Memory B cell (primary cell): ENCODE measurements around the gene SCN11A.
A peak's percentile ranks its signal among the peaks of the same experiment; 100 is the strongest.
"Not testable (repeated sequence)": the region's sequence is repeated elsewhere in the genome, so short reads cannot be mapped to it uniquely, and the experiment has no call there.

Experiments used
- ATAC-seq: fragments of 150-1000 bp; cut with Tn5 transposase; 2 replicates; pipeline ENCODE4 v1.10.0; 2021; ENCODE audit warnings: low read depth, mild to moderate bottlenecking, moderate library complexity
- DNase-seq, 2 donors: peaks; one replicate each; pipeline ENCODE4 v3.0.0; 2022; ENCODE audit warnings: low spot score in 2 of 2
- H3K27ac Mint-ChIP-seq: one replicate; pipeline ENCODE4 v1.8.0; 2022; ENCODE audit warnings: mild to moderate bottlenecking, moderate library complexity, mixed read lengths
- H3K27me3 Mint-ChIP-seq: one replicate; pipeline ENCODE4 v1.8.0; 2022; ENCODE audit warnings: mixed read lengths
- H3K36me3 Mint-ChIP-seq: one replicate; pipeline ENCODE4 v1.8.0; 2022; ENCODE audit warnings: mild to moderate bottlenecking, mixed read lengths
- H3K4me1 Mint-ChIP-seq: one replicate; pipeline ENCODE4 v1.8.0; 2022; ENCODE audit warnings: mixed read lengths
- H3K4me3 Mint-ChIP-seq: one replicate; pipeline ENCODE4 v1.8.0; 2022; ENCODE audit warnings: mild to moderate bottlenecking, moderate library complexity, mixed read lengths
- H3K9me3 Mint-ChIP-seq: one replicate; pipeline ENCODE4 v1.8.0; 2022; ENCODE audit warnings: mixed read lengths

Gene SCN11A

DNA sequence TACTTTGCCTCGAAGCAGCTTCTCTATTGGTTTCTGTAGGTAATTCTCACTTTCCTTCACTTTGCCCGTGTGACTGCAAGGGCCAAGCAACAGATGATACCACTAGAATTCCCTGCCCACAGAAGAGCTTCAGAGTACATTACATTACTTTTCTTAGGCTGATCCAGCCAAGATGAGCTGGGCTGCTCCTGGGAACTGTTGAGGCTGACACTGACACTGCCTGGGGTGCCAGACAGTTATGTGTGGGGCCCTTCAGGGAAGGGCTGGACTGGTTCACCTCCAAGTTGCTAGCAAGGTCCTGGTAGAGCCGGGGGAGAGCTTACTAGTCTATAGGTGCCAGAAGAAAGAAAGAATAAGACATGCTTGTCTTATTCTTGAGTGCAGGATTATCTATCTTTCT lies 36.7 kb upstream of the SCN11A start:
- Mint-ChIP-seq H3K9me3 (no peaks in the 10 kb centered on the region), H3K27ac (no peak overlapping the region), H3K36me3 (peaks cover 29% of the 10 kb centered on the region), H3K4me3 (no peak overlapping the region), H3K4me1 (peaks cover 13% of the 10 kb centered on the region), H3K27me3 (no peaks in the 10 kb centered on the region)
- DNase-seq (no peak), ATAC-seq (no peak)

- ATAC-seq = peak; percentile 92
- H3K9me3 Mint-ChIP-seq = no peaks in the 10 kb centered on the region
Measured at GRCh38 chr3:39086144-39086543, 34.4 kb upstream of the SCN11A start.

DNA sequence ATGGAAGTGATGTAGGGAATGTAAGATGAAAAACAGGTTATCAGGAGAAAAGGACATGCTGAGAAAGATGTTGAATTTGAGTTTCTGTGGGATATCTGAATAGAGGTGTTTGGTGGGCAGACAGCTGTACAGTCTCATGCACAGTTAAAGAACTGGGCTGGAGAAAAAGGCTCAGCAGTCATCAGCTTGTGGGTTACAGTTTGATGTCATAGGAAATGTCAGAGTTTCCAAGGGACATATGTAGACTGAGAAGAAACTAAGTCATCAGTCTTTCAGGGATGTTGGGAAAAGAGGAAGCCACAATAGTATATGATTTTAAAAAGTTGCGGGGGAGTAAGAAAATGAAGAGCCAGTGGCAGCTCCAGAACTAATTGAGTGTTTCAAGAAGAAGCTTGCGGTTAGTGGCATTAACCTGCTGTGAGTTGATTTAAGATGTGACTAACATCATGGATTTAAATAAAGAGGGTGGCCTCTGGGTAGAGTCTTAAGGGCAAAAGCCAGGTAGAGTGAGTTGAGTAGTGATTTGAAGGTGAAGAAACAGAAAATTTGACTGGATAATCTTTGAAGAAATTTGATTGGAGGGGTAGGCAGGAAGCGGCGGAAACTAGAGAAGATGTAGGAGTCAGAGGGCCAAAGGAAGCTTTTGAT lies 31.0 kb upstream of the SCN11A start:
- Mint-ChIP-seq H3K27ac (peak overlapping the region; percentile 39), H3K27me3 (no peaks in the 10 kb centered on the region), H3K4me3 (no peak overlapping the region), H3K4me1 (peaks cover 20% of the 10 kb centered on the region), H3K9me3 (no peaks in the 10 kb centered on the region), H3K36me3 (peaks cover 35% of the 10 kb centered on the region)
- DNase-seq (no peak), ATAC-seq (no peak)

More at GRCh38 chr3:39086144-39086543, 34.4 kb upstream of the SCN11A start:
- DNase-seq = no peak
- Mint-ChIP-seq H3K27ac (peak overlapping the region; percentile 86), H3K4me3 (peak overlapping the region; percentile 8), H3K4me1 (peaks cover 15% of the 10 kb centered on the region), H3K36me3 (peaks cover 38% of the 10 kb centered on the region), H3K27me3 (no peaks in the 10 kb centered on the region)

- Mint-ChIP-seq H3K27me3 (no peaks in the 10 kb centered on the region), H3K4me3 (no peak overlapping the region), H3K9me3 (no peaks in the 10 kb centered on the region), H3K36me3 (peaks cover 43% of the 10 kb centered on the region), H3K4me1 (peaks cover 7% of the 10 kb centered on the region), H3K27ac (no peak overlapping the region)
- no peak for ATAC-seq
- no peak for DNase-seq
Measured at GRCh38 chr3:39080026-39080425, 28.3 kb upstream of the SCN11A start.

DNA sequence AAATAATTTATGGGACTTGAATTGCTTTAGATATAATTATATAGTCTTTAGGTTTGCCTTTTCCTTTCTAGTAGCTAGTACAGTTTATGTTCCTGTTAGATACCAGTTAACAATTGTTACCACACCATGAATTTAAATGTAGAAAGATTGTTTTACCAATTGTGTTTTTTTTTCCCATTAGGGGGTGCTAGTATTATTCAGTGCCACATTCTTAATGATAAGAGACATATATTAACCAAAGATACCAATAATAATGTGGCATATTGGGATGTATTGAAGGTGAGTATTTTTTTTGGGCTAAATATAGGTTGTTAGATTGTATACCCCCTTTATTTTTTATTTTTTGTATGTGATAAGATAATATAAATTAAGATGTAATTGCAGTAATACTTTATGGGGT lies 27.8 kb upstream of the SCN11A start:
- Mint-ChIP-seq H3K9me3 (no peaks in the 10 kb centered on the region), H3K36me3 (peaks cover 47% of the 10 kb centered on the region), H3K4me3 (no peak overlapping the region), H3K27me3 (no peaks in the 10 kb centered on the region), H3K27ac (no peak overlapping the region), H3K4me1 (peaks cover 7% of the 10 kb centered on the region)
- DNase-seq = no peak
- ATAC-seq = no peak

GRCh38 chr3:39075910-39076309 lies 24.2 kb upstream of the SCN11A start:
- no peaks in the 10 kb centered on the region for H3K9me3 Mint-ChIP-seq
- no peak overlapping the region for H3K27ac Mint-ChIP-seq
- peaks cover 52% of the 10 kb centered on the region for H3K36me3 Mint-ChIP-seq
- DNase-seq = no peak
- peaks cover 5% of the 10 kb centered on the region for H3K4me1 Mint-ChIP-seq
- no peak overlapping the region for H3K4me3 Mint-ChIP-seq
- H3K27me3 Mint-ChIP-seq = no peaks in the 10 kb centered on the region
- ATAC-seq = no peak

DNA sequence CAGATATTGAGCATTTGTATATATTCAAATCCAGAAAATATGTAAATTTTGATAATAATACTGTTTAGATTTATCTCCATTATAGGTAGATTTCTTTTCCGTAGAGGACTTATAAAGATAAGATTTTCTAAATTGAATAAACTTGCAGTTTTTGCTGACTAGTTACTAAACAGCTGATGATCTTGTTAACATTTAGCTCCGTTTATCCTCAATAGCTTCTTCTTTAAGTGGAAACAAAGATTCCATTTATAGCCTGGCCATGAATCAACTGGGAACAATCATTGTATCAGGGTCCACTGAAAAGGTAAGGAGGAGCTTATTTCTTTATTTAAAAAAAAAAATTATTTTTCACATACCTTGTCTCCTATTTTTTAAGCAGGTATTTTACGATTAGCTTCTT lies 16.8 kb upstream of the SCN11A start:
- peaks cover 43% of the 10 kb centered on the region for H3K36me3 Mint-ChIP-seq
- no peak overlapping the region for H3K27ac Mint-ChIP-seq
- H3K4me1 Mint-ChIP-seq = peaks cover 9% of the 10 kb centered on the region
- no peaks in the 10 kb centered on the region for H3K27me3 Mint-ChIP-seq
- H3K9me3 Mint-ChIP-seq = no peaks in the 10 kb centered on the region
- no peak overlapping the region for H3K4me3 Mint-ChIP-seq
- ATAC-seq (no peak), DNase-seq (no peak)

GRCh38 chr3:39067286-39067685 lies 15.5 kb upstream of the SCN11A start:
- DNase-seq = no peak
- Mint-ChIP-seq H3K4me1 (peaks cover 12% of the 10 kb centered on the region), H3K27me3 (no peaks in the 10 kb centered on the region), H3K27ac (no peak overlapping the region), H3K36me3 (peaks cover 36% of the 10 kb centered on the region), H3K9me3 (no peaks in the 10 kb centered on the region), H3K4me3 (no peak overlapping the region)
- ATAC-seq = no peak

- peak; percentile 29 to 46 for DNase-seq
Measured at GRCh38 chr3:39065197-39065596, 13.5 kb upstream of the SCN11A start.

DNA sequence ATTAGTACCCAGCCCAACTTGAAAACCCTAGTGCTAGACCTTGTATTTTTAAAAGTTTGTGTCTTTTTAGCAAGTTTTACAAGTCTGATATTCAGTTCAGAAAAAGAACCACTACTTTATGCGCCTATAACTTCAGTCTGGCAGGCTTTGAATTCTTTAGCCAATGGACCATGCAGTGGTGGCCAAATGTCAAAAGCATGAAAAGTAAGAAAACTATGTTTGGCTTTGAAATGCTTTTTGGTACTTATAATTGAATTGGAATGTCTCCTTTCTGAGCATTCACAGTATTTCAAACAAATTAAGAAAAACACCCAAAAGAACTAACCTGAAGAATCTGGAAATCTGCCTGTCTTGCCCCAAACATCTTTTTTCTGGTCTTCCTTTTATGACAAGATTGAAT lies 12.9 kb upstream of the SCN11A start:
- Mint-ChIP-seq H3K36me3 (peaks cover 31% of the 10 kb centered on the region), H3K27me3 (no peaks in the 10 kb centered on the region), H3K27ac (peak overlapping the region; percentile 7), H3K4me1 (peaks cover 21% of the 10 kb centered on the region), H3K4me3 (no peak overlapping the region), H3K9me3 (peaks cover 2% of the 10 kb centered on the region)
- DNase-seq (no peak), ATAC-seq (no peak)

More at GRCh38 chr3:39065197-39065596, 13.5 kb upstream of the SCN11A start:
- H3K4me1 Mint-ChIP-seq = peaks cover 21% of the 10 kb centered on the region
- H3K27me3 Mint-ChIP-seq = no peaks in the 10 kb centered on the region
- H3K36me3 Mint-ChIP-seq = peaks cover 31% of the 10 kb centered on the region
- H3K9me3 Mint-ChIP-seq = no peaks in the 10 kb centered on the region
- H3K27ac Mint-ChIP-seq = peak overlapping the region; percentile 7
- ATAC-seq = peak; percentile 100
- H3K4me3 Mint-ChIP-seq = no peak overlapping the region

DNA sequence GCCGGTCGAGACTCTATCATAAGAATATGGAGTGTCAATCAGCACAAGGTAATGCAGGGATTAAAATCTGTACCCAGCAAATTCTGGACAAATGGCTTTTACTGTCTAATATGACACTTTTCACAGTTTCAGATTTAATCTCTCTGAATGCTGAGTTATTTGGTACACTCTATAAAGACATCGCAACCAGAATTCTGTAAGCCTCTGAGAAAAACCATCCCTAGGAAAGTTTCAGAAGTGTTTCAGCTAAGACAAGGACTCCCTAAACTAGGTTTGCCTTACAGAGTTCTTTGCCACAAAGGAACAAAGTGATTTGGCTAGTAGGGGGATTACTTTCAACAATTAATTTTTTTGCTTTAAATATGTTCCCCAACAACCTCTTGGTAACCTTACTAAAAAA lies 11.4 kb upstream of the SCN11A start:
- peaks cover 28% of the 10 kb centered on the region for H3K4me1 Mint-ChIP-seq
- no peaks in the 10 kb centered on the region for H3K27me3 Mint-ChIP-seq
- peak overlapping the region; percentile 45 for H3K27ac Mint-ChIP-seq
- DNase-seq (no peak), ATAC-seq (no peak)
- H3K4me3 Mint-ChIP-seq = no peak overlapping the region
- peaks cover 37% of the 10 kb centered on the region for H3K36me3 Mint-ChIP-seq
- peaks cover 2% of the 10 kb centered on the region for H3K9me3 Mint-ChIP-seq

DNA sequence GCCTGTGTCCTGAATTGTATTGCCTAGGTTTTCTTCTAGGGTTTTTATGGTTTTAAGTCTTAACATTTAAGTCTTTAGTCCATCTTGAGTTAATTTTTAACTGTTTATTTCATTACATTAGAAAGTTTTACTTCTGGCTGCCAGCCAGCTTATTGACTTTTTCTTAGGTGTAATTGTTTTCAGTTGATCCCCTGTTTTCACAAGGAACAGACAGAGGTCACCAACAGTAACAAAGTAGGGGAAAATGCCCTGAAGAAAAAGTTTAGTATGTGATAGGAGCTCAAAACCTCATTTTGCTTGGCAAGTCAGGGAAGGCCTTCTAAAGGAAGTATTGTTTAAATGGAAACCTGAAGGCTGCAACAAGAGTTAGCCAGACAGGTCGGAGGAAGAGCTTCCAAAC lies 10.4 kb upstream of the SCN11A start:
- H3K27ac Mint-ChIP-seq = no peak overlapping the region

GRCh38 chr3:39061228-39061627 lies 9.5 kb upstream of the SCN11A start:
- not testable (repeated sequence) for DNase-seq, H3K27me3 Mint-ChIP-seq, H3K4me3 Mint-ChIP-seq, ATAC-seq, H3K9me3 Mint-ChIP-seq, H3K27ac Mint-ChIP-seq
- H3K36me3 Mint-ChIP-seq = peaks cover 28% of the 10 kb centered on the region
- H3K4me1 Mint-ChIP-seq = peaks cover 37% of the 10 kb centered on the region

More for the DNA sequence above, 10.4 kb upstream of the SCN11A start:
- no peak overlapping the region for H3K4me3 Mint-ChIP-seq
- peaks cover 2% of the 10 kb centered on the region for H3K9me3 Mint-ChIP-seq
- DNase-seq = no peak
- H3K27me3 Mint-ChIP-seq = no peaks in the 10 kb centered on the region
- peaks cover 30% of the 10 kb centered on the region for H3K36me3 Mint-ChIP-seq
- H3K4me1 Mint-ChIP-seq = peaks cover 28% of the 10 kb centered on the region
- ATAC-seq = no peak

- peaks cover 35% of the 10 kb centered on the region for H3K4me1 Mint-ChIP-seq
- no peak overlapping the region for H3K4me3 Mint-ChIP-seq
- peaks cover 9% of the 10 kb centered on the region for H3K36me3 Mint-ChIP-seq
- peak overlapping the region; percentile 8 for H3K27ac Mint-ChIP-seq
- peaks cover 2% of the 10 kb centered on the region for H3K9me3 Mint-ChIP-seq
- DNase-seq (no peak), ATAC-seq (no peak)
- H3K27me3 Mint-ChIP-seq = no peaks in the 10 kb centered on the region
Measured at GRCh38 chr3:39056151-39056550, 4.4 kb upstream of the SCN11A start.

- no peak overlapping the region for H3K4me3 Mint-ChIP-seq
- H3K36me3 Mint-ChIP-seq = peaks cover 3% of the 10 kb centered on the region
- peaks cover 36% of the 10 kb centered on the region for H3K4me1 Mint-ChIP-seq
Measured at GRCh38 chr3:39053696-39054095, 2.0 kb upstream of the SCN11A start.

More at GRCh38 chr3:39053696-39054095, 2.0 kb upstream of the SCN11A start:
- no peak overlapping the region for H3K27ac Mint-ChIP-seq
- H3K9me3 Mint-ChIP-seq = no peaks in the 10 kb centered on the region
- no peaks in the 10 kb centered on the region for H3K27me3 Mint-ChIP-seq
- DNase-seq = no peak
- ATAC-seq = no peak
